Smooth muscle cell (in vitro differentiated cells): ENCODE results near the gene GNB4. TPM values are rescaled to one million over a fixed set of nuclear protein-coding genes. Genes with fewer than 3 reads are reported as not detected.

Experiments
- DNase-seq: peaks from one replicate; lab custom pipeline; 2025; ENCODE audit not compliant: unreplicated experiment; lab: John Stamatoyannopoulos, UW
- H2AFZ ChIP-seq: fragments of 200-600 bp; sonication (generic); 2 replicates; pipeline ENCODE4 v1.6.0; 2016; ENCODE audit warnings: antibody characterized with exemption, low read depth, mild to moderate bottlenecking
- H3F3A ChIP-seq: fragments of 200-600 bp; sonication (generic); 2 replicates; pipeline ENCODE4 v1.6.0; 2017; ENCODE audit warnings: antibody characterized with exemption, low read depth
- H3K27ac ChIP-seq: fragments of 200-600 bp; sonication (generic); 2 replicates; pipeline ENCODE4 v1.5.1; 2016; ENCODE audit warnings: low read depth, mild to moderate bottlenecking
- H3K27me3 ChIP-seq: fragments of 200-600 bp; sonication (generic); 2 replicates; pipeline ENCODE4 v1.6.1; 2016; ENCODE audit warnings: low read depth, mild to moderate bottlenecking
- H3K36me3 ChIP-seq: fragments of 200-600 bp; sonication (generic); 2 replicates; pipeline ENCODE4 v1.5.1; 2016; ENCODE audit warnings: low read depth
- H3K4me1 ChIP-seq: fragments of 200-600 bp; sonication (generic); 2 replicates; pipeline ENCODE4 v1.5.1; 2016; ENCODE audit warnings: low read depth
- H3K4me2 ChIP-seq: fragments of 200-600 bp; sonication (generic); 2 replicates; pipeline ENCODE4 v1.6.0; 2016; ENCODE audit warnings: mild to moderate bottlenecking
- H3K4me3 ChIP-seq: fragments of 200-600 bp; sonication (generic); 2 replicates; pipeline ENCODE4 v1.5.1; 2016; ENCODE audit warnings: mild to moderate bottlenecking
- H3K79me2 ChIP-seq: fragments of 200-600 bp; sonication (generic); 2 replicates; pipeline ENCODE4 v1.6.0; 2016; ENCODE audit warnings: low read depth, mild to moderate bottlenecking
- H3K9ac ChIP-seq: fragments of 200-600 bp; sonication (generic); 2 replicates; pipeline ENCODE4 v1.6.0; 2016; ENCODE audit warnings: low read depth
- H3K9me3 ChIP-seq: fragments of 200-600 bp; sonication (generic); replicated peaks from 2 replicates; pipeline ENCODE4 v1.5.1; 2016; ENCODE audit warnings: low read depth
- H4K20me1 ChIP-seq: fragments of 200-600 bp; sonication (generic); 2 replicates; pipeline ENCODE4 v1.6.0; 2016; ENCODE audit warnings: low read depth
- CTCF ChIP-seq: fragments of 200-600 bp; sonication (generic); IDR thresholded peaks from 2 replicates; pipeline ENCODE4 v1.5.1; 2017; ENCODE audit warnings: borderline replicate concordance, mild to moderate bottlenecking, antibody characterized with exemption; ENCODE audit not compliant: insufficient read depth, poor library complexity, severe bottlenecking
- WGBS: methylation state at CpG from one replicate; pipeline ENCODE4 v1.1.7; 2016; ENCODE audit warnings: low lambda C conversion rate; 5-methylcytosine and 5-hydroxymethylcytosine counted together
- polyA plus RNA-seq: library from polyadenylated mRNA; unstranded; fragments of >200 nt; fragmentation: Nextera tagmentation; extraction: Ambion mirVana; gene quantifications from 2 replicates; pipeline ENCODE4 v1.2.1, GENCODE V29; 2016
- total RNA-seq: library from RNA; depleted of rRNA; stranded (reverse); fragments of >200 nt; gene quantifications from 2 replicates; pipeline ENCODE4 v1.2.3, GENCODE V29; 2014

Gene GNB4
- total and polyA plus RNA-seq, 2 experiments from 2014 or later: 33.1 to 56.2 TPM

DNA sequence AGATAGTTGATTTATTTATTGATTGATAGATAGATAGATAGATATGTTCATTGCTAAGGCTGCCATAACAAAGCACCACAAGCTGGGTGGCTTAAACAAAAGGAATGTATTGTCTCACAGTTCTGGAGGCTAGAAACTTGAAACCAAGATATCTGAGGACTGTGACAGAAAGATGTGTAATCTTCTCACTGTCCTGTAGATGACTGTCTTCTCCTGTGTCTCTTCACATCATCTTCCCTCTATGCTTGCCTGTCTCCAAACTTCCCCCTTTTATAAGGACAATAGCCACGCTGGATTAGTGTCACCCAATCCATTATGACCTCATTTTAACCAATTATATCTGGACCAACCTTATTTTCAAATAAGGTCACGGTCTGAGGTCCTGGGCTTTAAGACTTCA, 40.9 kb downstream of the GNB4 start:
- Histone ChIP-seq H3F3A (no peaks in the 10 kb centered on the region), H3K4me1 (no peaks in the 10 kb centered on the region), H3K9ac (no peak overlapping the region), H2AFZ (no peak overlapping the region), H3K9me3 (no peaks in the 10 kb centered on the region), H3K27ac (no peak overlapping the region), H4K20me1 (no peaks in the 10 kb centered on the region), H3K4me2 (no peak overlapping the region), H3K4me3 (no peak overlapping the region), H3K36me3 (no peaks in the 10 kb centered on the region), H3K27me3 (no peaks in the 10 kb centered on the region), H3K79me2 (no peaks in the 10 kb centered on the region)
- 91% methylated on average over 2 of the region's 2 CpGs for WGBS
- TF ChIP-seq CTCF: no peak
- DNase-seq: no peak

DNA sequence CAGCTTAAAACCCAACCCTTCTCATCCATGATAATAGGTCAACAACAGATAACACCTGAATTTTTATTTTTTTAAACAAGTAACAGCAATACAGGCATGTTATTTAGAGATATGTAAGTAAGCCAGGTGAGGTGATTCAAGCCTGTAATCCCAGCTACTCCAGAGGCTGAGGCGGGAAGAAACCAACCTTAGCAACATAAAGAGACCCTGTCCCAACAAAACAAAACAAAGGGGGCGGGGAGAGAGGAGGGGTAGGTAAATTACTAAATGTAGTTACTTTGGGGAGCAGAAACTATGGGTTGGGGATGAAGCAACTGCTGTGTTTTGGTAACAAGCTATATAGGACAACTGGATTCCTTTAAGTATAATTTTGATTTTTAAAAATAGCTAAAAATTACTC, 47.0 kb downstream of the GNB4 start:
- Histone ChIP-seq H3K27me3 (no peaks in the 10 kb centered on the region), H3K4me2 (no peak overlapping the region), H3K4me1 (no peaks in the 10 kb centered on the region), H3K79me2 (no peaks in the 10 kb centered on the region), H3K36me3 (peaks cover 16% of the 10 kb centered on the region), H3K27ac (no peak overlapping the region), H4K20me1 (no peaks in the 10 kb centered on the region), H3K9ac (no peak overlapping the region), H2AFZ (no peak overlapping the region), H3F3A (no peaks in the 10 kb centered on the region), H3K9me3 (no peaks in the 10 kb centered on the region), H3K4me3 (no peak overlapping the region)
- WGBS: 98% methylated on average over 2 of the region's 2 CpGs
- TF ChIP-seq CTCF: no peak
- DNase-seq: no peak

- no peaks in the 10 kb centered on the region for H3K79me2 ChIP-seq
- H3K9ac ChIP-seq: no peak overlapping the region
- no peaks in the 10 kb centered on the region for H3K9me3 ChIP-seq
- no peak for DNase-seq
- no peaks in the 10 kb centered on the region for H3F3A ChIP-seq
- no peak overlapping the region for H3K27ac ChIP-seq
- H2AFZ ChIP-seq: no peak overlapping the region
- no peak for TF ChIP-seq CTCF
- H3K27me3 ChIP-seq: no peaks in the 10 kb centered on the region
- H4K20me1 ChIP-seq: no peaks in the 10 kb centered on the region
- no peaks in the 10 kb centered on the region for H3K4me1 ChIP-seq
- peaks cover 16% of the 10 kb centered on the region for H3K36me3 ChIP-seq
- 83% methylated on average over 5 of the region's 5 CpGs for WGBS
- H3K4me2 ChIP-seq: no peak overlapping the region
- H3K4me3 ChIP-seq: no peak overlapping the region
These were observed 48.3 kb downstream of the GNB4 start for GRCh38 chr3:179402963-179403362.

GRCh38 chr3:179401561-179401960, 49.7 kb downstream of the GNB4 start:
- TF ChIP-seq CTCF: no peak
- Histone ChIP-seq H3K27me3 (no peaks in the 10 kb centered on the region), H4K20me1 (no peaks in the 10 kb centered on the region), H2AFZ (no peak overlapping the region), H3K4me1 (no peaks in the 10 kb centered on the region), H3K27ac (no peak overlapping the region), H3K9ac (no peak overlapping the region), H3K79me2 (peaks cover 3% of the 10 kb centered on the region), H3K4me3 (no peak overlapping the region), H3K9me3 (no peaks in the 10 kb centered on the region), H3F3A (no peaks in the 10 kb centered on the region), H3K36me3 (peaks cover 16% of the 10 kb centered on the region), H3K4me2 (no peak overlapping the region)
- no peak for DNase-seq
- 82% methylated on average over 3 of the region's 3 CpGs for WGBS
